ELR (cell line): ENCODE results near the gene FEN1.

Experiments used
- DNase-seq: peaks from one replicate; pipeline ENCODE4 v3.0.0-alpha.2; 2015; ENCODE audit warnings: low read depth

Gene FEN1

GRCh38 chr11:61792310-61793082 lies at the start of gene FEN1, which contains the start of gene TMEM258:
Gene FEN1, plus strand, starts transcription at chr11:61792911. Its CDS starts 2,451 bp downstream, at chr11:61795362.
Gene TMEM258, minus strand, starts transcription at chr11:61792599. Its CDS starts 41 bp downstream, at chr11:61792558.
- DNase-seq = peak; percentile 95

- no peak for DNase-seq
Measured at GRCh38 chr11:61743486-61744095, 49.1 kb upstream of the FEN1 start.

- no peak for DNase-seq
Measured at GRCh38 chr11:61744181-61744580, 48.5 kb upstream of the FEN1 start.

GRCh38 chr11:61744609-61745156 lies 48.0 kb upstream of the FEN1 start:
- DNase-seq = no peak

- DNase-seq = no peak
Measured at GRCh38 chr11:61745781-61746441, 46.8 kb upstream of the FEN1 start.

- no peak for DNase-seq
Measured at GRCh38 chr11:61746442-61747191, 46.1 kb upstream of the FEN1 start.

- peak; percentile 72 for DNase-seq
Measured at GRCh38 chr11:61747192-61747966, 45.3 kb upstream of the FEN1 start.

- DNase-seq = no peak
Measured at GRCh38 chr11:61747967-61748285, 44.8 kb upstream of the FEN1 start.

GRCh38 chr11:61749591-61750217 lies 43.0 kb upstream of the FEN1 start:
- no peak for DNase-seq

GRCh38 chr11:61750631-61751273 lies 42.0 kb upstream of the FEN1 start:
- no peak for DNase-seq

- DNase-seq = no peak
Measured at GRCh38 chr11:61751384-61751783, 41.3 kb upstream of the FEN1 start.

GRCh38 chr11:61752117-61752924 lies 40.4 kb upstream of the FEN1 start, which contains the start of gene MYRF:
Gene MYRF, plus strand, starts transcription at chr11:61752636. Its CDS starts 109 bp downstream, at chr11:61752745.
- DNase-seq = peak; percentile 63

GRCh38 chr11:61752925-61753521 lies 39.7 kb upstream of the FEN1 start:
- DNase-seq = no peak

- DNase-seq = no peak
Measured at GRCh38 chr11:61753672-61754071, 39.0 kb upstream of the FEN1 start.

GRCh38 chr11:61754534-61755482 lies 37.9 kb upstream of the FEN1 start:
- DNase-seq = no peak

GRCh38 chr11:61756147-61756451 lies 36.6 kb upstream of the FEN1 start:
- DNase-seq = no peak

GRCh38 chr11:61756452-61757212 lies 36.1 kb upstream of the FEN1 start:
- DNase-seq = peak; percentile 64
